H1 (cell line): ENCODE results near the gene POPDC2.

Experiments used
- ATF3 ChIP-seq: IDR thresholded peaks from 2 replicates; pipeline ENCODE4 v1.6.1; 2011; ENCODE audit warnings: low read depth, mild to moderate bottlenecking, low read length; ENCODE audit not compliant: insufficient read depth
- SRF ChIP-seq: IDR thresholded peaks from 2 replicates; pipeline ENCODE4 v1.6.1; 2011; ENCODE audit warnings: mild to moderate bottlenecking, low read depth, low read length, moderate library complexity

- no peak for TF ChIP-seq SRF
- no peak for TF ChIP-seq ATF3
Observed at GRCh38 chr3:119595639-119596334, 64.6 kb downstream of the POPDC2 start.
